ENCODE data around the gene VPS37D.

The VPS37D gene

GRCh38 chr7:73647725-73648592 lies 19.7 kb upstream of the VPS37D start:
- 1% methylated on average over 54 of the region's 62 CpGs for WGBS

GRCh38 chr7:73648593-73649332 lies 18.9 kb upstream of the VPS37D start:
- Histone ChIP-seq H3K4me3 (ENCODE audit: insufficient read depth in 1 of 2, low read depth in 1 of 2, low read length in 2 of 2) (no peak overlapping the region), H3K23ac (ENCODE audit: low read length in 2 of 2) (no peak overlapping the region), H2AK5ac (ENCODE audit: low read length, severe bottlenecking) (no peak overlapping the region), H3K79me1 (replicated peaks; ENCODE audit: low read length, poor library complexity, severe bottlenecking) (no peaks in the 10 kb centered on the region), H3K4me1 (ENCODE audit: control insufficient read depth, insufficient read depth, low read depth, low read length) (peaks cover 9% of the 10 kb centered on the region), H2BK12ac (ENCODE audit: low read length in 2 of 2) (no peak overlapping the region), H2BK120ac (ENCODE audit: low read depth, low read length) (no peak overlapping the region), H3K36me3 (ENCODE audit: control insufficient read depth in 1 of 2, insufficient read depth in 2 of 2, low read depth in 1 of 2, low read length in 2 of 2) (no peaks in the 10 kb centered on the region), H3K27ac (ENCODE audit: low read length, poor library complexity, severe bottlenecking) (no peak overlapping the region), H2BK15ac (ENCODE audit: low read depth, poor library complexity, severe bottlenecking) (no peak overlapping the region), H3K9ac (ENCODE audit: low read length) (no peak overlapping the region), H3K9me3 (ENCODE audit: control insufficient read depth, low read length) (no peaks in the 10 kb centered on the region), H3K18ac (ENCODE audit: low read depth in 1 of 2, low read length in 2 of 2) (no peak overlapping the region), H3K27me3 (ENCODE audit: control insufficient read depth in 1 of 2, insufficient read depth in 1 of 2, low read length in 2 of 2) (peaks cover 71 to 80% of the 10 kb centered on the region in 2 experiments), H3K4ac (ENCODE audit: low read depth in 1 of 2, low read length in 2 of 2) (no peak overlapping the region), H4K8ac (ENCODE audit: low read length) (no peak overlapping the region), H4K91ac (ENCODE audit: low read length) (no peak overlapping the region), H2AFZ (ENCODE audit: low read depth, low read length) (no peak overlapping the region), H3K14ac (ENCODE audit: low read length in 2 of 2) (no peak overlapping the region), H3K4me2 (ENCODE audit: low read length, poor library complexity, severe bottlenecking) (no peak overlapping the region), H2BK5ac (ENCODE audit: low read depth, low read length, poor library complexity, severe bottlenecking) (no peak overlapping the region)
- no peak for DNase-seq
- 71% methylated on average over 1 of the region's 1 CpG for WGBS

More at GRCh38 chr7:73647725-73648592, 19.7 kb upstream of the VPS37D start:
- Histone ChIP-seq H3K9me3 (ENCODE audit: control insufficient read depth, low read length) (no peaks in the 10 kb centered on the region), H3K4ac (ENCODE audit: low read depth in 1 of 2, low read length in 2 of 2) (no peak overlapping the region), H3K4me3 (ENCODE audit: insufficient read depth in 1 of 2, low read depth in 1 of 2, low read length in 2 of 2) (peak overlapping the region in 1 of 2 experiments; percentile 49), H2AFZ (ENCODE audit: low read depth, low read length) (peak overlapping the region; percentile 18), H3K27me3 (ENCODE audit: control insufficient read depth in 1 of 2, insufficient read depth in 1 of 2, low read length in 2 of 2) (peaks cover 71 to 78% of the 10 kb centered on the region in 2 experiments), H4K8ac (ENCODE audit: low read length) (no peak overlapping the region), H2BK12ac (ENCODE audit: low read length in 2 of 2) (no peak overlapping the region), H2BK15ac (ENCODE audit: low read depth, poor library complexity, severe bottlenecking) (no peak overlapping the region), H3K18ac (ENCODE audit: low read depth in 1 of 2, low read length in 2 of 2) (no peak overlapping the region), H3K27ac (ENCODE audit: low read length, poor library complexity, severe bottlenecking) (no peak overlapping the region), H2BK120ac (ENCODE audit: low read depth, low read length) (no peak overlapping the region), H3K4me2 (ENCODE audit: low read length, poor library complexity, severe bottlenecking) (peak overlapping the region; percentile 76), H3K36me3 (ENCODE audit: control insufficient read depth in 1 of 2, insufficient read depth in 2 of 2, low read depth in 1 of 2, low read length in 2 of 2) (no peaks in the 10 kb centered on the region), H3K79me1 (replicated peaks; ENCODE audit: low read length, poor library complexity, severe bottlenecking) (no peaks in the 10 kb centered on the region), H2AK5ac (ENCODE audit: low read length, severe bottlenecking) (no peak overlapping the region), H3K4me1 (ENCODE audit: control insufficient read depth, insufficient read depth, low read depth, low read length) (peaks cover 9% of the 10 kb centered on the region), H3K23ac (ENCODE audit: low read length in 2 of 2) (peak overlapping the region in 1 of 2 experiments; percentile 74), H3K9ac (ENCODE audit: low read length) (no peak overlapping the region), H4K91ac (ENCODE audit: low read length) (no peak overlapping the region), H2BK5ac (ENCODE audit: low read depth, low read length, poor library complexity, severe bottlenecking) (no peak overlapping the region), H3K14ac (ENCODE audit: low read length in 2 of 2) (no peak overlapping the region)
- no peak for DNase-seq

GRCh38 chr7:73649576-73649975 lies 18.1 kb upstream of the VPS37D start:
- no peaks in the 10 kb centered on the region for H3K79me1 ChIP-seq (replicated peaks; ENCODE audit: low read length, poor library complexity, severe bottlenecking)
- no peak overlapping the region for H3K9ac ChIP-seq (ENCODE audit: low read length)
- peaks cover 9% of the 10 kb centered on the region for H3K4me1 ChIP-seq (ENCODE audit: control insufficient read depth, insufficient read depth, low read depth, low read length)
- no peak overlapping the region for H2BK12ac ChIP-seq (ENCODE audit: low read length in 2 of 2)
- no peak overlapping the region for H3K4me2 ChIP-seq (ENCODE audit: low read length, poor library complexity, severe bottlenecking)
- no peak overlapping the region for H2AK5ac ChIP-seq (ENCODE audit: low read length, severe bottlenecking)
- no peak overlapping the region for H3K14ac ChIP-seq (ENCODE audit: low read length in 2 of 2)
- H2BK5ac ChIP-seq (ENCODE audit: low read depth, low read length, poor library complexity, severe bottlenecking) = no peak overlapping the region
- H3K18ac ChIP-seq (ENCODE audit: low read depth in 1 of 2, low read length in 2 of 2) = no peak overlapping the region
- H3K27me3 ChIP-seq (ENCODE audit: control insufficient read depth in 1 of 2, insufficient read depth in 1 of 2, low read length in 2 of 2) = peaks cover 68 to 76% of the 10 kb centered on the region in 2 experiments
- H3K4me3 ChIP-seq (ENCODE audit: insufficient read depth in 1 of 2, low read depth in 1 of 2, low read length in 2 of 2) = no peak overlapping the region
- no peak overlapping the region for H2BK15ac ChIP-seq (ENCODE audit: low read depth, poor library complexity, severe bottlenecking)
- H3K4ac ChIP-seq (ENCODE audit: low read depth in 1 of 2, low read length in 2 of 2) = no peak overlapping the region
- no peak overlapping the region for H3K27ac ChIP-seq (ENCODE audit: low read length, poor library complexity, severe bottlenecking)
- no peaks in the 10 kb centered on the region for H3K36me3 ChIP-seq (ENCODE audit: control insufficient read depth in 1 of 2, insufficient read depth in 2 of 2, low read depth in 1 of 2, low read length in 2 of 2)
- H4K91ac ChIP-seq (ENCODE audit: low read length) = no peak overlapping the region
- no peak overlapping the region for H3K23ac ChIP-seq (ENCODE audit: low read length in 2 of 2)
- no peak overlapping the region for H2BK120ac ChIP-seq (ENCODE audit: low read depth, low read length)
- H2AFZ ChIP-seq (ENCODE audit: low read depth, low read length) = no peak overlapping the region
- 63% methylated on average over 9 of the region's 9 CpGs for WGBS
- no peak for DNase-seq
- H3K9me3 ChIP-seq (ENCODE audit: control insufficient read depth, low read length) = no peaks in the 10 kb centered on the region
- H4K8ac ChIP-seq (ENCODE audit: low read length) = no peak overlapping the region

- no peak overlapping the region for H3K14ac ChIP-seq (ENCODE audit: low read length in 2 of 2)
- no peak overlapping the region for H2AK5ac ChIP-seq (ENCODE audit: low read length, severe bottlenecking)
- peaks cover 59 to 66% of the 10 kb centered on the region in 2 experiments for H3K27me3 ChIP-seq (ENCODE audit: control insufficient read depth in 1 of 2, insufficient read depth in 1 of 2, low read length in 2 of 2)
- H3K9ac ChIP-seq (ENCODE audit: low read length) = no peak overlapping the region
- no peak overlapping the region for H2AFZ ChIP-seq (ENCODE audit: low read depth, low read length)
- H3K79me1 ChIP-seq (replicated peaks; ENCODE audit: low read length, poor library complexity, severe bottlenecking) = no peaks in the 10 kb centered on the region
- no peaks in the 10 kb centered on the region for H3K9me3 ChIP-seq (ENCODE audit: control insufficient read depth, low read length)
- no peak overlapping the region for H3K23ac ChIP-seq (ENCODE audit: low read length in 2 of 2)
- no peak overlapping the region for H3K18ac ChIP-seq (ENCODE audit: low read depth in 1 of 2, low read length in 2 of 2)
- H4K91ac ChIP-seq (ENCODE audit: low read length) = no peak overlapping the region
- no peak for DNase-seq
- no peaks in the 10 kb centered on the region for H3K36me3 ChIP-seq (ENCODE audit: control insufficient read depth in 1 of 2, insufficient read depth in 2 of 2, low read depth in 1 of 2, low read length in 2 of 2)
- H2BK120ac ChIP-seq (ENCODE audit: low read depth, low read length) = no peak overlapping the region
- WGBS = 63% methylated on average over 5 of the region's 5 CpGs
- H3K4me2 ChIP-seq (ENCODE audit: low read length, poor library complexity, severe bottlenecking) = no peak overlapping the region
- H3K4me3 ChIP-seq (ENCODE audit: insufficient read depth in 1 of 2, low read depth in 1 of 2, low read length in 2 of 2) = no peak overlapping the region
- no peak overlapping the region for H2BK5ac ChIP-seq (ENCODE audit: low read depth, low read length, poor library complexity, severe bottlenecking)
- no peak overlapping the region for H4K8ac ChIP-seq (ENCODE audit: low read length)
- H2BK12ac ChIP-seq (ENCODE audit: low read length in 2 of 2) = no peak overlapping the region
- no peak overlapping the region for H2BK15ac ChIP-seq (ENCODE audit: low read depth, poor library complexity, severe bottlenecking)
- H3K4ac ChIP-seq (ENCODE audit: low read depth in 1 of 2, low read length in 2 of 2) = no peak overlapping the region
- no peak overlapping the region for H3K27ac ChIP-seq (ENCODE audit: low read length, poor library complexity, severe bottlenecking)
- peaks cover 7% of the 10 kb centered on the region for H3K4me1 ChIP-seq (ENCODE audit: control insufficient read depth, insufficient read depth, low read depth, low read length)
These were observed 17.1 kb upstream of the VPS37D start for GRCh38 chr7:73650524-73650923.
